Stimulated activated effector memory CD8-positive, alpha-beta T cell treated with anti-CD3 and anti-CD28 coated beads, Interleukin-12 subunit alpha, Interleukin-12 subunit beta, amount 100 ng/mL, for 72 hours (primary cell): ENCODE results near the gene PLCB3.

ENCODE experiments used
- ATAC-seq: fragments of 150-1000 bp; cut with Tn5 transposase; 2 replicates; pipeline ENCODE4 v1.10.0; 2021
- DNase-seq, 2 donors: peaks; one replicate each; pipeline ENCODE4 v3.0.0; 2021 to 2022; ENCODE audit warnings: low spot score in 2 of 2
- H3K27ac Mint-ChIP-seq: one replicate; pipeline ENCODE4 v1.8.0; 2022; ENCODE audit warnings: mild to moderate bottlenecking, mixed read lengths
- H3K36me3 Mint-ChIP-seq: one replicate; pipeline ENCODE4 v1.8.0; 2022; ENCODE audit warnings: mild to moderate bottlenecking, mixed read lengths
- H3K4me1 Mint-ChIP-seq: one replicate; pipeline ENCODE4 v1.8.0; 2022; ENCODE audit warnings: mixed read lengths
- H3K4me3 Mint-ChIP-seq: one replicate; pipeline ENCODE4 v1.8.0; 2022; ENCODE audit warnings: mild to moderate bottlenecking, mixed read lengths
- H3K9me3 Mint-ChIP-seq: one replicate; pipeline ENCODE4 v1.8.0; 2022; ENCODE audit warnings: mixed read lengths

PLCB3 gene

DNA sequence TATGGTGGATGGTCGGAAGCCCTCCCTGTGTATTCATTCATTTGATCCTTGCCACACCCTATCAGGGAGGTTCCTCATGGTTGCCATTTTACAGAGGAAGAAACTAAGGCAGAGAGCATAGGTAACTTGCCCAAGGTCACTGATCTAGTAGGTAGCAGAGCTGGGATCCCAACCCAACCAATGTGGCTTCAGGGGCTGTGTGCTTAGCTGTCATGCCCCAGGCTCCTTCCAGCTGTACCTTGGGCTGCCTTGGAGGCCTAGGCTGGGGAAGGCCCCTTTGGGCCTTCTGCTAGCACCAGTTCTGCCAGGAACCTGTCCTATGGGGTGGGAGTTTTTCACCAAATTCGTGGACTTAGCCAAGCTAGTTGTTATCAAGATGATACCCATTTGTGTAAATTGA lies 24.5 kb downstream of the PLCB3 start:
- H3K4me1 Mint-ChIP-seq: peaks cover 7% of the 10 kb centered on the region
- no peak overlapping the region for H3K27ac Mint-ChIP-seq

DNA sequence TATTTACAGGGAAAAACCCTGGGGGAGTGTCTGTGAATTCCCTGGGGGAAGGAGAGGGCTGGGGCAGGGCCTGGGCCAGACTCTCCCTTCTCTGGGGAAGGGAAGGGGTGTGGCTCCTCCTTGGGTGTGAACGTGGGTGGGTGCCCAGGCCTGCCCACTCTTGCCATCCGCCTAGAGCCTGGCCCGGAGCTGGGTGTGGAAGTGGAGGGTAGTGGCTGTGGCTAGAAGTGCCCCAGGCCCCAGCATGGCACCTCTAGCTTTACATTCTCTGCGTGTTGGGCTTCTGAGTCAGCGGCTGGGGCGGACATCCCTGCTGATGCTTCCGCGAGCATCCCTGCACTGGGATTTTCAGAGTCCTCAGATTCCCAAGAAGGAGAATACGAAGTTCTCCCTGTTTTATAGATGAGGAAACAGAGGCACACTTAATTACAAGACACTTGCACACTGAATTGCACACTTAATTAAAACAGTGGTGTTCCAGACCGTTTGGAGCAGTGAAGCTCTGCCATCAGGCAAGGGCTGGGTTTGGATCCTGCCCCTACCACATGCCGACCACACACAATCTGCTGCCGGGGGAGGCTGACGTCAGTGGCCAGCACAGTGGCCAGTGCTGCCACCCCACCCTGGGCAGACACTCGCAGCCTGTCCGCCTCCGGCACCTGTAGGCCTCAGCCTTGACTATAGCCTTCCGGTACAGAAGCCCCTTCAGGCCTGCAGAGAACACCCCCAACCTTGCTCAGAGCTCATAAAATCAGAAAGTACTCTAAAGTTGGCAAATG lies 25.5 kb downstream of the PLCB3 start:
- H3K4me1 Mint-ChIP-seq: peaks cover 16% of the 10 kb centered on the region
- no peak overlapping the region for H3K4me3 Mint-ChIP-seq
- no peak for DNase-seq
- no peaks in the 10 kb centered on the region for H3K9me3 Mint-ChIP-seq
- H3K36me3 Mint-ChIP-seq: peaks cover 25% of the 10 kb centered on the region
- no peak for ATAC-seq
- H3K27ac Mint-ChIP-seq: no peak overlapping the region

More for the DNA sequence above, 24.5 kb downstream of the PLCB3 start:
- ATAC-seq (no peak), DNase-seq (no peak)
- no peak overlapping the region for H3K4me3 Mint-ChIP-seq
- no peaks in the 10 kb centered on the region for H3K9me3 Mint-ChIP-seq
- H3K36me3 Mint-ChIP-seq: peaks cover 27% of the 10 kb centered on the region

DNA sequence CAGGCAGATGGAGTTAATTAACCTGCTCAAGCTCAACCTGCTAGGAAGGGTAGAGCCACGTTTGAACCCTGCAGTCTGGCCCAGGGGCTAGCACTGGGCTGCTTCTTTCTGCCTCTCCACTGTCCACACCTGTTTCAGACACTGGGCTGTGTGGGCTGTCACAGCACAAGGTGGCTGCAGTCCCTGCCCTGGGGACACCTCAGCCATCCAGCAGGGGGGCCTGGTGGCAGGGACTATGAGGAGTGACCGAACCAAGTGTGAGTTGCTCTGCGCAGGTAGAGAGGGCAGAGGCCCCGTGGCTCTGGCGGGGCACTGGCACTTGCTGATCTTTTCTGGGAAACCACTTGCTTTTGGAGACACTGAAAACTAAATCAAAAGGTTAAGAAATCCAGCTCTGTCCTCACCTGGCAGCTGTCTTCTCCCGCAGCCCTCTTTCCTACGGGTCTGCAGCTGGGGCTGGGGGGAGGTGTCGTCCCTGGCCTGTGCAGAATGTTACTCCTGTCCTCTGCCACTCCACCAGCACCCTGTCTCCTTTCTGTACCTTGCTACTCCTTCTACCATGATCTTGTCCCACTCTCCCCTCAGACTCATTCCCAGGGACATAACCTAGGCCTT lies 27.4 kb downstream of the PLCB3 start:
- ATAC-seq: no peak
- Mint-ChIP-seq H3K27ac (no peak overlapping the region), H3K36me3 (peaks cover 27% of the 10 kb centered on the region), H3K4me3 (no peak overlapping the region), H3K9me3 (no peaks in the 10 kb centered on the region), H3K4me1 (peaks cover 31% of the 10 kb centered on the region)
- no peak for DNase-seq

DNA sequence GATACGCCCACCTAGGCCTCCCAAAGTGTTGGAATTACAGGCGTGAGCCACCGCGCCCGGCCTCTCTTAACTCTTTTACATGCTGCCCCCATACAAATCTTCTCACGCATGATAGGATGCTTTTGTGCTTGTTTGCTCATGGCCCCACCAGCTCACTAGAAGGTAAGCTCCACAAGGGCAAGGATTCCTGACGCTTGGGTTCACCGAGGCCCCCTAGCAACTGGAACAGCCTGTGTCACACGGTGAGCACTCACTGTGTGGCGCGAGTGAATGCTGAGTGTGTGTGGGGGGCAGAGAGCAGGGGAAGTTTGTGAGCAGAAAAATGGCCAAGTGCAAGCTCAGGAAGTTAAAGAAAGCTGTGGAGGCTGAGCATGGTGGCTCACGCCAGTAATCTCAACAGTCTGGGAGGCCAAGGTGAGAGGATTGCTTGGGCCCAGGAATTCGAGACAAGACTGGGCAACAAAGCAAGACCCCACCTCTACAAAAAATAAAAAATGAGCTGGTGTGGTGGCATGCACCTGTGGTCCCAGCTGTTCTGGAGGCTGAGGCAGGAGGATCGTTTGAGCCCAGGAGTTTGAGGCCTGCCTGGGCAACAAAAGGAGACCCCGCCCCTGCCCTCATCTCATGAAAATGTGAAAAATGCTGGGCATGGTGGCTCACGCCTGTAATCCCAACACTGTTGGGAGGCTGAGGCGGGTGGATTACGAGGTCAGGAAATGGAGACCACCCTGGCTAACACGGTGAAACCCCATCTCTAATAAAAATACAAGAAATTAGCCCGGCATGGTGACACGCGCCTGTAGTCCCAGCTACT lies 30.8 kb downstream of the PLCB3 start:
- H3K4me1 Mint-ChIP-seq: peaks cover 43% of the 10 kb centered on the region
- peaks cover 37% of the 10 kb centered on the region for H3K36me3 Mint-ChIP-seq
- peak overlapping the region; percentile 74 for H3K4me3 Mint-ChIP-seq
- peak overlapping the region; percentile 18 for H3K27ac Mint-ChIP-seq
- no peak for ATAC-seq
- no peak for DNase-seq
- H3K9me3 Mint-ChIP-seq: no peaks in the 10 kb centered on the region

DNA sequence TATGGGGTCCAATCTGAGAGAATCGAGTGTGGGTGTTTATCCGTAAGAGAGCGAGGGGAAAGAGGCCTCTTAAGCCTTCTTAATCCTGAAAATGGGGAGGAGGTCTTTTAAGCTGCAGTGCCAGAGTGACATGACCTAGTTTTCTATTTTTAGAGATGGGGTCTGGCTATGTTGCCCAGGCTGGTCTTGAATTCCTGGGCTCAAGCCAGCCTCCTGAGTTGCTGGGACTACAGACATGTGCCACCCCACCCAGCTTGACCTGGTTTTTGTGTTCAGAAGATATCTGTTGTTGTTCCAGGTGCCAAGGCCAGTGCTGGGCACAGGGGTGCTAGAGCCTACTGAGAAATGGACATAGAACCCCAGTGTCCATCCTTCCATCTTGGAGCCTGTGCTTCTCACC lies 31.8 kb downstream of the PLCB3 start:
- peaks cover 37% of the 10 kb centered on the region for H3K36me3 Mint-ChIP-seq
- peak overlapping the region; percentile 93 for H3K27ac Mint-ChIP-seq
- no peaks in the 10 kb centered on the region for H3K9me3 Mint-ChIP-seq
- ATAC-seq (no peak), DNase-seq (no peak)
- H3K4me1 Mint-ChIP-seq: peaks cover 43% of the 10 kb centered on the region
- peak overlapping the region; percentile 74 for H3K4me3 Mint-ChIP-seq

DNA sequence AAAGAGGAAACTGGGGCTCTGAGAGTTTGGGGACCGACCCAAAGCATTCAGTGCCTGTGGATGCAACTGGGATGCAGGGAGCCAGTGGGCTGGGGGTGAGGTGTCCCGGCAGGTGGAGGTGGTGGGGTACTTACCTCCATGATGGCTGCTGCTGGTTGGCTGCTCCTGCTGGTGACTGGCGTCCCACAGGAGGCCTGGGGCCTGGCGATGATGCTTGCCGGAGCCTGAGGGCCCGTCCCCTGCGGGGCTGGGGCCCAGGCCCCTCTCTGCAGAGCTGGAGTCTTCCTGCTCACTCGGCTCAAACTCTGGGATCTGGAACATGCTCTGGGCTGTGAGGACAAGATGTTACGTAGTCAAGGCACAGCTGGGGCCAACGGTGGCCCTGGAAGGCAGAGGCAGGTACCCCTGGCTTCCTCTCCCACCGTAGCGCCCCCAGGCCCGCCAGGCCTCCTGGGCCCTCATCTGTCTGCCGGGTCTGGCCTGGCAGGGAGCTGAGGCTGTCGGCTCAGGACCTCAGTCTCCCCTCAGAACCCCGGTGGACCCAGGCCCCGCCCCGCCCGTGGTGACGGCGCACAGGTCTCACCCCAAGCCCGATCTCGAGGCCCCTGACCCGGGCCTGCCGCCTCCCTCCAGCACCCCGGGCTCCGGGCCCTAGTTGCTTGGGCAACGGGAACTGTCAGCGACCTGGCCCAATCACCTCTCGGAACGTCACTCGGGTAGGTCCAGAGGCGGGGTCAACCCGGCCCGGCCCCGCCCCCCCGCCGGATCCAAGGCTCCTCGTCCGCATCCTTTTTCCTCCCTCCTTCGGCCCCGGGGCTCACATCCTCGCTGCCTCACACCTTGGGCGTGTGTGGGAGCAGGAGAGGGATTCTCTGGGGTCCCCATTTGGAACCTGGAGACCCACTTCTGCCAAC lies 33.0 kb downstream of the PLCB3 start, which contains the start of gene BAD:
Gene BAD (minus strand): TSS at position 618 of the 914 bp plus-strand sequence. CDS start 297 bp downstream, at position 321.
- Mint-ChIP-seq H3K4me3 (peak within 1 kb of the TSS; percentile 74), H3K4me1 (peaks cover 37% of the 10 kb centered on the region), H3K36me3 (peaks cover 35% of the 10 kb centered on the region), H3K9me3 (no peaks in the 10 kb centered on the region), H3K27ac (peak within 1 kb of the TSS; percentile 93)
- peak; percentile 90 for ATAC-seq
- peak; percentile 80 to 94 for DNase-seq

DNA sequence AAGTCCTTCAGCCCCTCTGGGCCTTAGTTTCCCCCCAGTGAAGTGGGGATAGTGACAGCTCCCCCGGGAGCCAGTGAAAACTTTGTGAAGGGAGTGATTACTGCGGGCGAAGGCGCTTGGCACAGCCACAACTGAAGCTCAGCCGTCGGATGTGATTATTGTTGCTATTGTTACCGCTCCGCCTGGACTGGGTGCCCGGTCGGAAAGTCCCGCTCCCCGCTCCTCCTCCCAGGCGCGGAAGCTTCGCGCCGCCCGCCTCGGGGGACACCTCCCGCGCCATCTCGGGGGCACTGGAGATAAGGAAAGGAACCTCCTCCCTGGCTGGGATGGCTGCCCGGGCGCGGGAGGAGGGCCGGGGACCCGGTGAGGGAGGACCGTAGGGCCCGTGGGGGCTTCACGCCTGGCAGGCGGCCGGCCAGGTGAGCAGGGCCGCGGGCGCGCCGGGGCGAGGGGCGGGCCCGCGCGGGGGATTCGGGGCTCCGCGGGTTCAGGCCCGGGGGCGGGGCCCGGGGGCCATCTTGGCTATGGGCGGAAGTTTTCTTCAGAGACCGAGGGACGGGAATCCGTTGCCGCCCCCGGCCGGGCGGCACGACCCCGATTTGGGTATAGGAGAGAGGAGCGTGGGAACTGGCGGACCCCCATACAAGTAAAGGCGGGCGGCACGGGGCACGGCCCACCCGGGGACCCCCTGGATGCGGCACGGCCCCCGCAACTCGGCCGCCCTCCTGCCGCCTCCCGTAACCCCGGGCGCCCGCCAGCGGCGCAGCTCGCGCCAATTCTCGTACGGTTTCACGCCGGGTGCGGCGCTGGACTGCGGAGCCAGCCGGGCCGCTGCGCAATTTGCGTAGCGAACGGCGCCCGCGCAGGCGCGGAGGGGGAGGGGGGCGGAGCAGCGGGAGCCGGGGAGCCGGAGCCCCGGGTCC lies 33.9 kb downstream of the PLCB3 start, which contains the start of gene GPR137:
Gene GPR137 (plus strand): TSS at position 887 of the 923 bp plus-strand sequence. CDS start 677 bp downstream, outside the sequence.
- peak; percentile 99 for DNase-seq
- Mint-ChIP-seq H3K36me3 (peaks cover 30% of the 10 kb centered on the region), H3K27ac (peak within 1 kb of the TSS; percentile 93), H3K9me3 (no peaks in the 10 kb centered on the region), H3K4me1 (peaks cover 35% of the 10 kb centered on the region), H3K4me3 (peak within 1 kb of the TSS; percentile 74)
- peak; percentile 77 for ATAC-seq

DNA sequence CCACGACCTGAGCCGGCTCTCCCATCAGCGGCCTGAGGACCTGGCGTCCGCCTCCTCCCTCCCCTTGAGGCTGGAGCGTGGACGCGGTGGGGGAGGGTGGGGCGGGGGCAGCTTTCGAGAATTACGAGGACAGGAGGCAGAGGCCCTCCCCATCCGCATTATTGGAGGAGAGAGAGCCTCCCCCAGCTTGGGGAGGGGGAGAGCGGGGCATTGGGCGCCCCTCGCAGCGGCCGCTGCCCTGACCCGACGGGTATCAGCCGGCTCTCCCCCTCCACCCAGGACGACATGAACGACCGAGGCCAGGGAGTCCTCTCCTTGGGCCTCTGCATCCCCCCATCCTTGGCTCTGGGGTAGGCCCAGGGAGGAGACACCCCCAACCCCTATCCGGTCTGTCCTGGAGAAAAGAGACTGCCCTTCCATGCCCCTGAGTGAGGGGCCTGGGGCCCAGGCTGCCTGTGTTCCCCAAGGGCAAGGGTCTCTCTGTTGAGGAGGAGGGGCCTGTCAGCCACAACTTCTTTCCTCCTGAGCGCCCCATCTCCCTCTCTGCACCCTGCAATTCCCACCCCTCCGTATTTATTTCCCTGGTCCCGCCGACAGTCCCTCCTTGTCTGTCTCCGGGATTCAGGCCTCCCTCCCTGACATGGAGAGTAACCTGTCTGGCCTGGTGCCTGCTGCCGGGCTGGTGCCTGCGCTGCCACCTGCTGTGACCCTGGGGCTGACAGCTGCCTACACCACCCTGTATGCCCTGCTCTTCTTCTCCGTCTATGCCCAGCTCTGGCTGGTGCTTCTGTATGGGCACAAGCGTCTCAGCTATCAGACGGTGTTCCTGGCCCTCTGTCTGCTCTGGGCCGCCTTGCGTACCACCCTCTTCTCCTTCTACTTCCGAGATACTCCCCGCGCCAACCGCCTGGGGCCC lies 34.8 kb downstream of the PLCB3 start:
- H3K9me3 Mint-ChIP-seq: no peaks in the 10 kb centered on the region
- peak overlapping the region; percentile 93 for H3K27ac Mint-ChIP-seq
- peaks cover 39% of the 10 kb centered on the region for H3K4me1 Mint-ChIP-seq
- peak overlapping the region; percentile 74 for H3K4me3 Mint-ChIP-seq
- ATAC-seq: no peak
- DNase-seq: no peak
- H3K36me3 Mint-ChIP-seq: peaks cover 30% of the 10 kb centered on the region

DNA sequence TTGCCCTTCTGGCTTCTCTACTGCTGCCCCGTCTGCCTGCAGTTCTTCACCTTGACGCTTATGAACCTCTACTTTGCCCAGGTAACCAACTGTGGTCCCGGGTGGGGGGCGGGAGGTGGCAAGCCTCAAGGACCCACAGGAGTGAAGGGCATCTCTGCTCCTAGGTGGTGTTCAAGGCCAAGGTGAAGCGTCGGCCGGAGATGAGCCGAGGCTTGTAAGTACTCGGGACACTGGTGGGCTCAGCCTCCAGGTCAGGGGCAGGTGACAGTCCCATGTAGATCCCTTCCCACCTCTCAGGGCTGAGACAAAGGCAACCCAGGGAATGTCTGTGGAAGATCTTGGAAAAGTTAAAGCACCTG lies 35.5 kb downstream of the PLCB3 start:
- H3K9me3 Mint-ChIP-seq: no peaks in the 10 kb centered on the region
- H3K4me3 Mint-ChIP-seq: peak overlapping the region; percentile 74
- H3K4me1 Mint-ChIP-seq: peaks cover 33% of the 10 kb centered on the region
- no peak for ATAC-seq
- DNase-seq: no peak
- H3K27ac Mint-ChIP-seq: peak overlapping the region; percentile 85
- peaks cover 25% of the 10 kb centered on the region for H3K36me3 Mint-ChIP-seq

DNA sequence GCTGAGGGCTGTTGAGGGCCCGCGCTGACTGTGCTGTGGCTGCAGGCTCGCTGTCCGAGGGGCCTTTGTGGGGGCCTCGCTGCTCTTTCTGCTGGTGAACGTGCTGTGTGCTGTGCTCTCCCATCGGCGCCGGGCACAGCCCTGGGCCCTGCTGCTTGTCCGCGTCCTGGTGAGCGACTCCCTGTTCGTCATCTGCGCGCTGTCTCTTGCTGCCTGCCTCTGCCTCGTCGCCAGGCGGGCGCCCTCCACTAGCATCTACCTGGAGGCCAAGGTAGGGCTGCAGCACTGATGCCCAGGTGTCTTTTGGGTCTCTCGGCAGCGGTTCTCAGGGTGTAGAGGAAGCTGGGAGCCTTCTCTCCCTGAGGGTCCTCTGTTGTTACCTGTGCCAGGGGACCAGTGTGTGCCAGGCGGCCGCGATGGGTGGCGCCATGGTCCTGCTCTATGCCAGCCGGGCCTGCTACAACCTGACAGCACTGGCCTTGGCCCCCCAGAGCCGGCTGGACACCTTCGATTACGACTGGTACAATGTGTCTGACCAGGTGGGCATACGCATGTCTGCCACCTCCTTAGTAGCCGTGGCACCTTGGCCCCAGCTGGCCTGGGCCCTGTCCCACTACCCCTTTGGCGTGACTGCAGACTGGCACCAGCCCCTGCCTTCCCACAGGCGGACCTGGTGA lies 36.5 kb downstream of the PLCB3 start:
- no peak overlapping the region for H3K27ac Mint-ChIP-seq

DNA sequence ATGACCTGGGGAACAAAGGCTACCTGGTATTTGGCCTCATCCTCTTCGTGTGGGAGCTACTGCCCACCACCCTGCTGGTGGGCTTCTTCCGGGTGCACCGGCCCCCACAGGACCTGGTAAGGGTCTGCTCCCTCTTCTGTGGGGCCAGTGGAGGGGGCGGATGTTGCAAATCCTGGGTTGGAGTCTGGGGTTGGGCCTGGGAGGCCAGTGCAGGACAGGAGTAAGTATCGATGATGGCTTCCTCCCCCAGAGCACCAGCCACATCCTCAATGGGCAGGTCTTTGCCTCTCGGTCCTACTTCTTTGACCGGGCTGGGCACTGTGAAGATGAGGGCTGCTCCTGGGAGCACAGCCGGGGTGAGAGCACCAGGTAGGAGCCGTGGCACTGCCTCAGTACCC lies 37.0 kb downstream of the PLCB3 start:
- Mint-ChIP-seq H3K4me3 (no peak overlapping the region), H3K9me3 (no peaks in the 10 kb centered on the region), H3K36me3 (peaks cover 20% of the 10 kb centered on the region), H3K27ac (no peak overlapping the region), H3K4me1 (peaks cover 27% of the 10 kb centered on the region)
- DNase-seq: no peak
- no peak for ATAC-seq

More for the DNA sequence above, 36.5 kb downstream of the PLCB3 start:
- Mint-ChIP-seq H3K4me1 (peaks cover 32% of the 10 kb centered on the region), H3K36me3 (peaks cover 20% of the 10 kb centered on the region), H3K4me3 (no peak overlapping the region), H3K9me3 (no peaks in the 10 kb centered on the region)
- ATAC-seq: no peak
- no peak for DNase-seq

DNA sequence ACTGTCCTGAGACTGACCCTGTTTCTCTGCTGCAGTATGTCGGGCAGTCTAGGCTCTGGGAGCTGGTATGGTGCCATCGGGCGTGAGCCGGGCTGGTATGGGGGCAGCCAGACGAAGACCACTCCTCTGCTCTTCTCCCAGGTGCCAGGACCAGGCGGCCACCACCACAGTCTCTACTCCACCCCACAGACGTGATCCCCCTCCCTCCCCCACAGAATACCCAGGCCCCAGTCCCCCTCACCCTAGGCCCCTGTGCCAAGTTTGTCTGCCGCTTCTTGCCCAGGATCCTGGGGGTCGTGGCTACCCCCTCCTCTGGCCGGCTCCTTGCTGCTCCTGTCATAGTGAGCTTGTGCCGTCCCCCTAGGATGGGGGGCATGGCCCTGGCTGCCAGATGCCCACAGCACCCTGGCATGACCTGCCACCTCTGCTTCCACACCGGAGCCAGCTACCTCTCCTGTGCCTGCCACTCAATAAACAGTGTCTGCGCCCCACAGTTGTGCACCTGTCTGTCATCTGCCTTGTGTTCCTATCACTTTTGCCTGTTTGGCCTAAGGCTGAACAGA lies 37.8 kb downstream of the PLCB3 start:
- H3K4me1 Mint-ChIP-seq: peaks cover 21% of the 10 kb centered on the region
- H3K9me3 Mint-ChIP-seq: no peaks in the 10 kb centered on the region
- no peak for DNase-seq
- H3K4me3 Mint-ChIP-seq: no peak overlapping the region
- H3K36me3 Mint-ChIP-seq: peaks cover 20% of the 10 kb centered on the region
- H3K27ac Mint-ChIP-seq: no peak overlapping the region
- no peak for ATAC-seq
